T-cell (primary cell): ENCODE data around the gene NAP1L1. TPM values are rescaled to one million over a fixed set of nuclear protein-coding genes. Genes with fewer than 3 reads are reported as not detected.

Source experiments
- ATAC-seq, 4 experiments: fragments of 200-7000 bp in 3 of 4; fragments of 150-1000 bp in 1 of 4; cut with Tn5 transposase; replicated peaks in 1 of 4; 1 replicate in 3 of 4; 2 replicates in 1 of 4; pipeline ENCODE4 v1.10.0; 2021; ENCODE audit warnings: moderate library complexity in 3 of 4, mild to moderate bottlenecking in 2 of 4, moderate number of reproducible peaks in 1 of 4
- CTCF ChIA-PET, 2 donors: fragments of 300-600 bp; sonication (Branson Sonifier 250); formaldehyde crosslinking; loops; one replicate each; lab custom pipeline; 2022; ENCODE audit warnings: antibody characterized with exemption in 2 of 2; lab: Charles Lee
- POLR2A ChIA-PET, 2 donors: fragments of 300-600 bp; sonication (Branson Sonifier 250); formaldehyde crosslinking; loops; one replicate each; lab custom pipeline; 2022; ENCODE audit warnings: antibody characterized with exemption in 2 of 2; lab: Charles Lee
- DNase-seq, 35 experiments: peaks; one replicate each; pipeline versions ENCODE4 v3.0.0 to v3.0.0-alpha.2; 2013 to 2023
- H3K27ac ChIP-seq: one replicate; pipeline ENCODE4 v1.5.1; 2013; ENCODE audit warnings: low read length
- H3K27me3 ChIP-seq, 2 experiments: replicated peaks in 1 of 2; 1 replicate in 1 of 2; 2 replicates in 1 of 2; pipeline versions ENCODE4 v1.6.1 to v1.7.0; 2013; ENCODE audit warnings: low read length in 1 of 2, mixed read lengths in 1 of 2; ENCODE audit not compliant: control insufficient read depth in 2 of 2, insufficient read depth in 2 of 2; ENCODE audit errors: extremely low read depth in 1 of 2
- H3K36me3 ChIP-seq, 2 donors: 1 replicate in 1 of 2; 2 replicates in 1 of 2; pipeline versions ENCODE4 v1.6.1 to v1.7.0; 2013; ENCODE audit warnings: low read length in 1 of 2; ENCODE audit not compliant: control insufficient read depth in 2 of 2, insufficient read depth in 1 of 2; ENCODE audit errors: extremely low read depth in 1 of 2
- H3K4me1 ChIP-seq, 2 experiments: 1 replicate in 1 of 2; 2 replicates in 1 of 2; pipeline versions ENCODE4 v1.6.1 to v1.7.0; 2013; ENCODE audit warnings: low read length in 2 of 2, mixed read lengths in 1 of 2; ENCODE audit not compliant: insufficient read depth in 2 of 2, control insufficient read depth in 1 of 2; ENCODE audit errors: extremely low read depth in 1 of 2
- H3K4me3 ChIP-seq, 2 donors: 1 replicate in 1 of 2; 2 replicates in 1 of 2; pipeline versions ENCODE4 v1.5.1 to v1.7.0; 2013; ENCODE audit warnings: mild to moderate bottlenecking in 2 of 2, low read length in 1 of 2, moderate library complexity in 1 of 2; ENCODE audit not compliant: control insufficient read depth in 1 of 2; ENCODE audit errors: extremely low read depth in 1 of 2
- H3K9me3 ChIP-seq: 2 replicates; pipeline ENCODE4 v1.7.0; 2013
- H3K27ac Mint-ChIP-seq, 2 donors: one replicate each; pipeline ENCODE4 v1.8.0; 2020 to 2021; ENCODE audit warnings: mild to moderate bottlenecking in 2 of 2, mixed read lengths in 2 of 2
- H3K27me3 Mint-ChIP-seq, 2 donors: one replicate each; pipeline ENCODE4 v1.8.0; 2021 to 2022; ENCODE audit warnings: mixed read lengths in 2 of 2
- H3K36me3 Mint-ChIP-seq: one replicate; pipeline ENCODE4 v1.8.0; 2021; ENCODE audit warnings: mixed read lengths
- H3K4me1 Mint-ChIP-seq, 3 donors: one replicate each; pipeline ENCODE4 v1.8.0; 2020 to 2022; ENCODE audit warnings: mixed read lengths in 3 of 3, mild to moderate bottlenecking in 1 of 3
- H3K4me3 Mint-ChIP-seq, 3 donors: one replicate each; pipeline ENCODE4 v1.8.0; 2020 to 2022; ENCODE audit warnings: mild to moderate bottlenecking in 3 of 3, mixed read lengths in 3 of 3, moderate library complexity in 3 of 3
- H3K9me3 Mint-ChIP-seq, 3 donors: one replicate each; pipeline ENCODE4 v1.8.0; 2020 to 2022; ENCODE audit warnings: mixed read lengths in 3 of 3
- WGBS: methylation state at CpG from one replicate; pipeline ENCODE4 v1.1.5; 2013; ENCODE audit warnings: missing lambda C conversion rate; ENCODE audit not compliant: insufficient coverage; 5-methylcytosine and 5-hydroxymethylcytosine counted together
- total RNA-seq, 35 experiments: library from RNA in 6 of 35; stranded (reverse) in 6 of 35; fragments of 120-200 nt in 1 of 35; gene quantifications; one replicate each; pipeline versions ENCODE4 v1.2.1 to v1.2.4 and lab custom pipeline; 2013 to 2026

The NAP1L1 gene
- total RNA-seq, 5 donors from 2014 or later (not counting 1 experiment from before 2014, with no cell fraction given) = 523 to 643 (median 591) TPM

GRCh38 chr12:76117751-76118150 lies 33.3 kb upstream of the NAP1L1 start:
- Mint-ChIP-seq H3K27ac (no peak overlapping the region), H3K4me1 (no peaks in the 10 kb centered on the region), H3K36me3 (no peaks in the 10 kb centered on the region), H3K9me3 (no peaks in the 10 kb centered on the region), H3K27me3 (no peaks in the 10 kb centered on the region), H3K4me3 (no peak overlapping the region)
- no peak overlapping the region for H3K27ac ChIP-seq
- DNase-seq (no peak), ATAC-seq (no peak)
- H3K27me3 ChIP-seq = no peaks in the 10 kb centered on the region
- no CpG with 5 or more reads among the region's 2 CpGs for WGBS
- H3K4me3 ChIP-seq = no peak overlapping the region
- H3K36me3 ChIP-seq = no peaks in the 10 kb centered on the region
- H3K4me1 ChIP-seq = no peaks in the 10 kb centered on the region
- ChIA-PET CTCF (no interaction called here), POLR2A (no interaction called here)
- H3K9me3 ChIP-seq = no peaks in the 10 kb centered on the region

- H3K9me3 ChIP-seq = no peaks in the 10 kb centered on the region
- H3K36me3 ChIP-seq = no peaks in the 10 kb centered on the region
- ChIA-PET CTCF (no interaction called here), POLR2A (no interaction called here)
- H3K4me3 ChIP-seq = no peak overlapping the region
- no peak overlapping the region for H3K27ac Mint-ChIP-seq
- no peaks in the 10 kb centered on the region for H3K4me1 Mint-ChIP-seq
- no peak overlapping the region for H3K27ac ChIP-seq
- H3K36me3 Mint-ChIP-seq = no peaks in the 10 kb centered on the region
- H3K4me3 Mint-ChIP-seq = no peak overlapping the region
- DNase-seq (no peak), ATAC-seq (no peak)
- H3K9me3 Mint-ChIP-seq = no peaks in the 10 kb centered on the region
- H3K27me3 ChIP-seq = no peaks in the 10 kb centered on the region
- H3K27me3 Mint-ChIP-seq = no peaks in the 10 kb centered on the region
- no CpG with 5 or more reads among the region's 3 CpGs for WGBS
- no peaks in the 10 kb centered on the region for H3K4me1 ChIP-seq
Measured at GRCh38 chr12:76117067-76117691, 32.7 kb upstream of the NAP1L1 start.

- no peak overlapping the region for H3K27ac Mint-ChIP-seq
- no peaks in the 10 kb centered on the region for H3K4me1 Mint-ChIP-seq
- Histone ChIP-seq H3K36me3 (no peaks in the 10 kb centered on the region), H3K4me1 (no peaks in the 10 kb centered on the region), H3K27ac (no peak overlapping the region), H3K4me3 (no peak overlapping the region), H3K27me3 (no peaks in the 10 kb centered on the region), H3K9me3 (no peaks in the 10 kb centered on the region)
- WGBS = 80% methylated on average over 3 of the region's 7 CpGs
- DNase-seq = no peak
- H3K9me3 Mint-ChIP-seq = no peaks in the 10 kb centered on the region
- H3K36me3 Mint-ChIP-seq = no peaks in the 10 kb centered on the region
- ChIA-PET CTCF (interaction anchor here in 1 of 2 donors (0.6 kb wide), 1 partner anchor 506 kb away, joined by 3 read pairs; no protein-coding TSS in a partner anchor), POLR2A (no interaction called here)
- no peak for ATAC-seq
- no peak overlapping the region for H3K4me3 Mint-ChIP-seq
- peaks cover 0 to 5% of the 10 kb centered on the region in 2 donors for H3K27me3 Mint-ChIP-seq
Measured at GRCh38 chr12:76113800-76114757, 29.6 kb upstream of the NAP1L1 start.

GRCh38 chr12:76111209-76111749 lies 26.8 kb upstream of the NAP1L1 start:
- DNase-seq (no peak), ATAC-seq (no peak)
- Histone ChIP-seq H3K36me3 (no peaks in the 10 kb centered on the region), H3K4me1 (no peaks in the 10 kb centered on the region), H3K9me3 (no peaks in the 10 kb centered on the region), H3K4me3 (no peak overlapping the region), H3K27me3 (peaks cover 0 to 2% of the 10 kb centered on the region in 2 experiments), H3K27ac (no peak overlapping the region)
- H3K9me3 Mint-ChIP-seq = no peaks in the 10 kb centered on the region
- ChIA-PET POLR2A (interaction anchor here in 1 of 2 donors (0.8 kb wide), 1 partner anchor 541 kb away, joined by 4 read pairs; no protein-coding TSS in a partner anchor), CTCF (interaction anchor here (0.7 kb wide), 2 partner anchors 78 to 348 kb away, joined by 3 to 8 read pairs; no protein-coding TSS in a partner anchor)
- no peaks in the 10 kb centered on the region for H3K36me3 Mint-ChIP-seq
- H3K27ac Mint-ChIP-seq = no peak overlapping the region
- WGBS = no CpG with 5 or more reads among the region's 1 CpG
- H3K4me1 Mint-ChIP-seq = no peaks in the 10 kb centered on the region
- no peak overlapping the region for H3K4me3 Mint-ChIP-seq
- H3K27me3 Mint-ChIP-seq = peaks cover 5 to 6% of the 10 kb centered on the region in 2 donors

GRCh38 chr12:76109879-76110278 lies 25.4 kb upstream of the NAP1L1 start:
- no peaks in the 10 kb centered on the region for H3K9me3 ChIP-seq
- POLR2A ChIA-PET = no interaction called here
- H3K4me3 Mint-ChIP-seq = no peak overlapping the region

DNA sequence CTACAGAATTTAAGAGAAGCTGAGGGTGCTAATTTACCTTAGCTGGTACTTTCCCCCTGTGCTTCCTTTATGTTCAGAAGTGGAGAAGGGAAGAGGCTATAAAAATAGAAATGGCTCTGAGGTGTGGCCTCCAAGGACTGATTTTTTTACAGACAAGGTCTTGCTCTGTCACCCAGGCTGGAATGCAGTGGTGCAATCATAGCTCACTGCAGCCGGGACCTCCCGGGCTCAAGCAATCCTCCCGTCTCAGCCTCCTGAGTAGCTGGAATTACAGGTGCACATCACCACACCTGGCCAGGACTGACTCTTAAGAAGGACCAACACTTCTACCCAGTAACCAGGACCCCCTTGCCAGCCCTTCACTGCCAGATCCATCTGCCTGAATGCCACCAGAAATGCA lies 23.9 kb upstream of the NAP1L1 start:
- CTCF ChIA-PET = interaction anchor here (0.6 kb wide), 2 partner anchors 9 to 713 kb away, joined by 4 to 6 read pairs; no protein-coding TSS in a partner anchor
- no peak for DNase-seq
- no peak overlapping the region for H3K27ac ChIP-seq
- POLR2A ChIA-PET = no interaction called here
- Mint-ChIP-seq H3K27ac (no peak overlapping the region), H3K36me3 (no peaks in the 10 kb centered on the region), H3K4me3 (no peak overlapping the region), H3K4me1 (no peaks in the 10 kb centered on the region), H3K27me3 (peaks cover 8 to 11% of the 10 kb centered on the region in 2 donors), H3K9me3 (no peaks in the 10 kb centered on the region)
- H3K4me1 ChIP-seq = no peaks in the 10 kb centered on the region
- ATAC-seq = no peak
- H3K36me3 ChIP-seq = no peaks in the 10 kb centered on the region
- no peaks in the 10 kb centered on the region for H3K9me3 ChIP-seq
- H3K27me3 ChIP-seq = peaks cover 0 to 2% of the 10 kb centered on the region in 2 experiments
- no peak overlapping the region for H3K4me3 ChIP-seq
- 93% methylated on average over 3 of the region's 3 CpGs for WGBS

More at GRCh38 chr12:76109879-76110278, 25.4 kb upstream of the NAP1L1 start:
- H3K36me3 ChIP-seq = no peaks in the 10 kb centered on the region
- 60% methylated on average over 1 of the region's 4 CpGs for WGBS
- H3K27ac Mint-ChIP-seq = no peak overlapping the region
- no peaks in the 10 kb centered on the region for H3K4me1 Mint-ChIP-seq
- no peaks in the 10 kb centered on the region for H3K36me3 Mint-ChIP-seq
- ATAC-seq (no peak), DNase-seq (no peak)
- H3K27ac ChIP-seq = no peak overlapping the region
- peaks cover 8 to 11% of the 10 kb centered on the region in 2 donors for H3K27me3 Mint-ChIP-seq
- H3K9me3 Mint-ChIP-seq = no peaks in the 10 kb centered on the region
- no peaks in the 10 kb centered on the region for H3K4me1 ChIP-seq
- CTCF ChIA-PET = interaction anchor here (0.6 to 1.0 kb wide), 4 partner anchors 10 to 154 kb away, joined by 3 to 4 read pairs (median 4); no protein-coding TSS in a partner anchor
- no peak overlapping the region for H3K4me3 ChIP-seq
- peaks cover 0 to 2% of the 10 kb centered on the region in 2 experiments for H3K27me3 ChIP-seq
